Urothelium cell line (cell line): ENCODE results near the gene POLK.
"Not testable (repeated sequence)": the region's sequence is repeated elsewhere in the genome, so short reads cannot be mapped to it uniquely, and the experiment has no call there.

ENCODE experiments used
- DNase-seq: peaks from one replicate; pipeline ENCODE4 v3.0.0; 2011; ENCODE audit warnings: low spot score, mixed read lengths
- FAIRE-seq: peaks from 2 replicates; lab custom pipeline; 2011; peaks lifted over from hg19 to GRCh38; lab: Jason Lieb, UNC

Gene POLK

GRCh38 chr5:75603371-75603770 is 91.7 kb downstream of the POLK start:
- DNase-seq (no peak), FAIRE-seq (no peak)

GRCh38 chr5:75603821-75604220 is 92.1 kb downstream of the POLK start:
- DNase-seq (no peak), FAIRE-seq (no peak)

- DNase-seq, FAIRE-seq: not testable (repeated sequence)
Measured at GRCh38 chr5:75607341-75607740, 95.7 kb downstream of the POLK start.

GRCh38 chr5:75608870-75609269 is 97.2 kb downstream of the POLK start:
- no peak for DNase-seq
- no peak for FAIRE-seq

GRCh38 chr5:75610201-75610600 is 98.5 kb downstream of the POLK start:
- DNase-seq (no peak), FAIRE-seq (no peak)

GRCh38 chr5:75610859-75611310 is 99.2 kb downstream of the POLK start:
- DNase-seq, FAIRE-seq: not testable (repeated sequence)

- DNase-seq (no peak), FAIRE-seq (no peak)
Measured at GRCh38 chr5:75611311-75612225, 99.9 kb downstream of the POLK start, which contains the start of gene ANKDD1B. ANKDD1B (plus strand) TSS chr5:75611453; CDS start chr5:75611635, 182 bp downstream.

GRCh38 chr5:75612226-75612569 is 100.5 kb downstream of the POLK start:
- FAIRE-seq (no peak), DNase-seq (no peak)

GRCh38 chr5:75612901-75613300 is 101.2 kb downstream of the POLK start:
- no peak for FAIRE-seq
- no peak for DNase-seq

- FAIRE-seq (no peak), DNase-seq (no peak)
Measured at GRCh38 chr5:75614176-75614575, 102.5 kb downstream of the POLK start.

- FAIRE-seq (no peak), DNase-seq (no peak)
Measured at GRCh38 chr5:75616371-75616881, 104.7 kb downstream of the POLK start.

- DNase-seq, result no peak
- FAIRE-seq, result no peak
Measured at GRCh38 chr5:75616971-75617621, 105.4 kb downstream of the POLK start.

GRCh38 chr5:75617736-75618352 is 106.2 kb downstream of the POLK start:
- DNase-seq, result no peak
- no peak for FAIRE-seq

GRCh38 chr5:75620184-75620959 is 108.7 kb downstream of the POLK start:
- no peak for FAIRE-seq
- DNase-seq, result no peak

GRCh38 chr5:75622564-75622963 is 110.9 kb downstream of the POLK start:
- FAIRE-seq (no peak), DNase-seq (peak; percentile 69)

- DNase-seq, result no peak
- FAIRE-seq, result no peak
Measured at GRCh38 chr5:75623846-75624245, 112.2 kb downstream of the POLK start.

GRCh38 chr5:75626959-75627358 is 115.3 kb downstream of the POLK start:
- FAIRE-seq (no peak), DNase-seq (no peak)

GRCh38 chr5:75627801-75628200 is 116.1 kb downstream of the POLK start:
- FAIRE-seq (no peak), DNase-seq (no peak)

- no peak for DNase-seq
- FAIRE-seq, result no peak
Measured at GRCh38 chr5:75630875-75631274, 119.2 kb downstream of the POLK start.

- DNase-seq (no peak), FAIRE-seq (no peak)
Measured at GRCh38 chr5:75632321-75632720, 120.6 kb downstream of the POLK start.

GRCh38 chr5:75637949-75638348 is 126.3 kb downstream of the POLK start:
- FAIRE-seq, result no peak

More at GRCh38 chr5:75637949-75638348, 126.3 kb downstream of the POLK start:
- no peak for DNase-seq
